Measurements from ENCODE around the gene ZBTB7C. TPM values are rescaled to one million over a fixed set of nuclear protein-coding genes. Genes with fewer than 3 reads are reported as not detected.

The ZBTB7C gene
- total RNA-seq, 1 donor from 2014 or later = 7.4 TPM

DNA sequence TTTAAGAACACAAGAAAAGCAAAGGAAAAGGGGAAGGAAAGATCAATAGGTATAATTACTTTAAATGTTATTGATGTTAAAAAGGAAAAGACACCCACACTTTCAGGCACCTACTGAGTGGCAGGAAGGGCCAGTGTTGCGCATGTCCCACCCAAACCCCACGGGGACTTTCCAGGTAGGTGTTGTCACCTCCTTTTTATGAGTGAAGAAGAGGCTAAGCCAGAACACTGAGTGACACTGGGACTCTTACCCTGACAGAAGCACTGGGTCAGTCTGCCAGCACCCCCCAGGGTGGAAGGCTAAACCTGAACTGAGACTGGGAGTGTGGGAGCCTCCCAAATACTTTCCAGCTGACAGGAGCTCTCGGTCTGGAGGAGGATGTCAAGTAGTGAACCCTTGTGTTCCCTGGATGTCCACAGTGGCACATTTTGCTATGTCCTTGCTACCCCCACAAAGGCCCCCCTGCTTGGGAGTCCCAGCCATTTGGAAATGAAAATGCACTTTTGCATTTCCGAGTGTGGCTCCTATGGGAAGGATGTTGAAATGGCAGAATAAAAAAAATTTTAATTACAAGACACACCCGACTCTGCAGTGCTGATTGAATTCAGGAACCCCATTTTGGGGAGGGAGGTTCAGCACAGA, 387.8 kb downstream of the ZBTB7C start:
- DNase-seq (ENCODE audit: low spot score in 2 of 2, unreplicated experiment in 2 of 2) = no peak
- TF ChIP-seq, protein P1, sequence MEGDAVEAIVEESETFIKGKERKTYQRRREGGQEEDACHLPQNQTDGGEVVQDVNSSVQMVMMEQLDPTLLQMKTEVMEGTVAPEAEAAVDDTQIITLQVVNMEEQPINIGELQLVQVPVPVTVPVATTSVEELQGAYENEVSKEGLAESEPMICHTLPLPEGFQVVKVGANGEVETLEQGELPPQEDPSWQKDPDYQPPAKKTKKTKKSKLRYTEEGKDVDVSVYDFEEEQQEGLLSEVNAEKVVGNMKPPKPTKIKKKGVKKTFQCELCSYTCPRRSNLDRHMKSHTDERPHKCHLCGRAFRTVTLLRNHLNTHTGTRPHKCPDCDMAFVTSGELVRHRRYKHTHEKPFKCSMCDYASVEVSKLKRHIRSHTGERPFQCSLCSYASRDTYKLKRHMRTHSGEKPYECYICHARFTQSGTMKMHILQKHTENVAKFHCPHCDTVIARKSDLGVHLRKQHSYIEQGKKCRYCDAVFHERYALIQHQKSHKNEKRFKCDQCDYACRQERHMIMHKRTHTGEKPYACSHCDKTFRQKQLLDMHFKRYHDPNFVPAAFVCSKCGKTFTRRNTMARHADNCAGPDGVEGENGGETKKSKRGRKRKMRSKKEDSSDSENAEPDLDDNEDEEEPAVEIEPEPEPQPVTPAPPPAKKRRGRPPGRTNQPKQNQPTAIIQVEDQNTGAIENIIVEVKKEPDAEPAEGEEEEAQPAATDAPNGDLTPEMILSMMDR (IDR thresholded peaks at IDR 0.05; ENCODE audit: unreplicated experiment) = no peak
- no peak overlapping the region for H3K27ac Mint-ChIP-seq
- H3K27me3 Mint-ChIP-seq (ENCODE audit: low read depth) = peaks cover 7% of the 10 kb centered on the region
- peaks cover 36% of the 10 kb centered on the region for H3K4me1 Mint-ChIP-seq
- no peaks in the 10 kb centered on the region for H3K36me3 Mint-ChIP-seq
- no peaks in the 10 kb centered on the region for H3K9me3 Mint-ChIP-seq
- no peak overlapping the region for H3K4me3 Mint-ChIP-seq

DNA sequence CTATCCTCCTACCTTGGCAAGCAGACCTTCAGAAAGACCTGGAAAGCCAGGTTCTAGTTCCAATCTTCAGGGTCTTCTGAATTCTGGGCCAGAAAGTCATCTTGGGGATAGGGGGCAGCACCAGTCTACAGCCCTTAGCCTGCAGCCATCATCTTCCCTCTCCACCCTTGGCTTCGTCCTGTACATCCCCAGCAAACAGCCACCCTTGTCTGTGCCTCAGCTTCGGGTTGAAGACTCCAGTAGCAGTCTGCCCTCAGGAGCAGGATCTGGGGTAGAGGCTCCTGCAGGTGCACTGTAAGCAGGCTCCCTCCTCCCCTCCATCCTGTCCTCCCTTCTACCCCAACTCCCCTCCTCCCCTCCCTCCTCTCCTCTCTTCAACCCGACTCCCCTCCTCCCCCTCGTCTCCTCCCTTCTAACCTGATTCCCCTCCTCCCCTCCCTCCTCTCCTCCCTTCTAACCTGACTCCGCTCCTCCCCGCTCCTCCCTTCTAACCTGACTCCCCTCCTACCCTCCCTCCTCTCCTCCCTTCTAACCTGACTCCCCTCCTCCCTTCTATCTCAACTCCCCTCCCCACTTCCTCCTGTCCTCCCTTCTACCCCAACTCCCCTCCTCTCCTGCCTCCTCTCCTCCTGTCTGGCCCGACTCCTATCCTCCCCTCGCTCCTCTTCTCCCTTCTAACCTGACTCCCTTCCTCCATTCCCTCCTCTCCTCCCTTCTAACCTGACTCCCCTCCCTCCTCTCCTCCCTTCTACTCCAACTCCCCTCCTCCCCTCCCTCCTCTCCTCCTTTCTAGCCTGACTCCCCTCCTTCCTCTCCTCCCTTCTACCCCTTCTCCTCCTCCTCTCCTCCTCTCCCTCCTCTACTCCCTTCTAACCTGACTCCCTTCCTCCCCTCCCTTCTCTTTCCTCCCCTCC, 388.6 kb downstream of the ZBTB7C start:
- H3K27me3 Mint-ChIP-seq (ENCODE audit: low read depth) = peaks cover 7% of the 10 kb centered on the region
- TF ChIP-seq, protein P1 (IDR thresholded peaks at IDR 0.05; ENCODE audit: unreplicated experiment) = no peak
- H3K4me1 Mint-ChIP-seq = peaks cover 36% of the 10 kb centered on the region
- H3K4me3 Mint-ChIP-seq = no peak overlapping the region
- H3K9me3 Mint-ChIP-seq = no peaks in the 10 kb centered on the region
- H3K27ac Mint-ChIP-seq = no peak overlapping the region
- no peak for DNase-seq (ENCODE audit: low spot score in 2 of 2, unreplicated experiment in 2 of 2)
- no peaks in the 10 kb centered on the region for H3K36me3 Mint-ChIP-seq

DNA sequence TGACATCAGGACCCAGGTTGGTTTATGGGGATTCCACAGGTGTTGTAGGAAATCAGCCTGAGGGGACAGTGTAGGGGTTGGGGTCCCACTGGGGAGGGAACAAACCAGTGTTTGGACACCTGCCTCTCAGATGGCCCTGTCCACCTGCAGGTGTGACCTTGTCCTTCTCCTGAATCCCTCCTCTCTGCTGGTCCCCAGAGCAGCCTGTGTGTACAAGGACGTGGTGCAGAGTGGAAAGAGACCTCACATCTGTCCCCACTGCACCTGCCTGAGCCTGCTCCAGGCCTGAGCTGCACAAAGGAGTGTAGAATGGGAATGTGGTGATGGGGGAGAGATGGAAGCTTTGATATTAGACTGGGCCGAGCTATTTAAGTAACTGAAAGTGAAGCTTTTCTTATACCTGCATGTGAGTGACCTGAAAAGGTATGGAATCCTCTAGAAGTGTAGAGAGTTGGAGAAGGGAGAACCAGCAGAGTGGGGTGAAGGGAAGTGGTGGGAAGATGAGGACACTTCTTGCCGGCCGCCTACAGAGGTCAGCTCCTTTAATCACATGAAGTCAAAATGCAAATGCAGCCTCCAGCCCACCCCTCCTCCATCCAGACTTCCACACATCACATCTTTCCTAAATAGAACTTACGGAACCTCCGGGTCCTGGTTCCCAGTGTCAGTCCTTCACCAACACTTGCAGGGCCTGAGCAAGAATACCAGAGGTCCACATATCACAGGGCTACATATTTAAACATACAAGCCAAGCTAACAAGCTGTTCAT, 389.4 kb downstream of the ZBTB7C start:
- Mint-ChIP-seq H3K4me1 (peaks cover 35% of the 10 kb centered on the region), H3K27me3 (ENCODE audit: low read depth) (peaks cover 7% of the 10 kb centered on the region), H3K36me3 (peaks cover 2% of the 10 kb centered on the region), H3K4me3 (no peak overlapping the region), H3K9me3 (peaks cover 6% of the 10 kb centered on the region), H3K27ac (no peak overlapping the region)
- TF ChIP-seq, protein P1 (IDR thresholded peaks at IDR 0.05; ENCODE audit: unreplicated experiment) = no peak
- no peak for DNase-seq (ENCODE audit: low spot score in 2 of 2, unreplicated experiment in 2 of 2)

DNA sequence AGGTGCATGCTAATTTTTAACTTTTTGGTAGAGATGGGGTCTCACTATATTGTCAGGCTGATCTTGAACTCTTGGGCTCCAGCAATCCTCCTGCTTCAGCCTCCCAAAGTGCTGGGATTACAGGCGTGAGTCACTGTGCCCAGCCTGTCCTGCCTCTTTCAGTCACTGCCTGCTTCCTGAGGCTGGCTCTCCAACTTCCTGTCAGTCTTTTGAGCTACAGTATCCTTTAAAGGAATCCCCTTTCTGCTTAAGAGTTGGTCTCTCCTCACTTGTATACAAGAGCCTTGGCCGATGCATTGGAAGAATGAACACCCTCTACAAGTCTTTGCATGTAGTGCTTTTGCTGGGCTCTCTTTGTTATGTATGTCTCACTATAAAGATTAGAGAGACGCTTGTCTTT, 390.3 kb downstream of the ZBTB7C start:
- TF ChIP-seq, protein P1 (IDR thresholded peaks at IDR 0.05; ENCODE audit: unreplicated experiment) = no peak
- Mint-ChIP-seq H3K4me3 (no peak overlapping the region), H3K9me3 (peaks cover 15% of the 10 kb centered on the region), H3K4me1 (peaks cover 31% of the 10 kb centered on the region), H3K27ac (no peak overlapping the region), H3K27me3 (ENCODE audit: low read depth) (peaks cover 7% of the 10 kb centered on the region), H3K36me3 (peaks cover 5% of the 10 kb centered on the region)
- no peak for DNase-seq (ENCODE audit: low spot score in 2 of 2, unreplicated experiment in 2 of 2)

DNA sequence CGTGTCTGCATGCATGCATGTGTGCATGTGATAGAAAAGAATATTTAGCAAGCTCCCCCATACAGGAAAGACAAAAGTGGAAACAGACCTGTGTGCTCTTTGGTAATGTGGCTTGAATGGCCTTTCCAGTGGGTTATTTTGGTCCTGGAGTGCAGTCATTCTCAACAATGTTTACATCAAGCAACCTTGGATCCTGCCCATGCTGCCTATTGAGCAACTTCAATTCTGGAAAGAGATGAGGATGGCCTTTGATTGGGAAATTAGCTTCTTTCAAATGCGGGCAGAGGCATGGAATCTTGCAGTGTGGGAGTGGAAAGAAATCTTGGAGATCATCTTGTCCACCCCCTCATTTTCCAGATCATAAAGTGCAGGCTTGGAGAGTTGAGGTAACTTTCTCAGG, 391.5 kb downstream of the ZBTB7C start:
- DNase-seq (ENCODE audit: low spot score in 2 of 2, unreplicated experiment in 2 of 2) = no peak
- Mint-ChIP-seq H3K4me3 (no peak overlapping the region), H3K4me1 (peaks cover 19% of the 10 kb centered on the region), H3K9me3 (peaks cover 23% of the 10 kb centered on the region), H3K27me3 (ENCODE audit: low read depth) (peaks cover 7% of the 10 kb centered on the region), H3K36me3 (peaks cover 5% of the 10 kb centered on the region), H3K27ac (no peak overlapping the region)
- TF ChIP-seq, protein P1 (IDR thresholded peaks at IDR 0.05; ENCODE audit: unreplicated experiment) = no peak

Data from mesothelial cell of epicardium (in vitro differentiated cells).